ENCODE data around the gene ATG5.
"Not testable (repeated sequence)": the region's sequence is repeated elsewhere in the genome, so short reads cannot be mapped to it uniquely, and the experiment has no call there.

The ATG5 gene

DNA sequence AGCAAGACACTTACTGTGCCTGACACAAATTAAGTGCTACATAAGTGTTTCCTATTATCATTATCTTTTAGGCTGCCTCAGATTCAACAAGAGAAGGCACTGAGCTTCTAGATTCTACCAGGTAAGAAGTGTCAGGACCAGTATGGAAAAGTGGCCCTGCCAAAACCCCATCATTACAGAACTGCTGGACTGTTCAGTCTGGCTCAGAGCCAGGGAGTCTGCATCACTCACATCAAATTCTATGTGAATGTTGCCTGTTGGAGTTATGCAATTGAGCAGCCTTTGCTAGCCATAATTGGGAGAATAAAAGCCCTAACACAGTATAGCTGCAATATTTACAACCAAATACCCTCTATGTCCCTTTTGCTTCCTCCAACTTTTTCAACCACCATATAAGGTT is 70.9 kb downstream of the ATG5 start:
- Histone ChIP-seq H3K4me1 (ENCODE audit: insufficient read depth, low read length) (peaks cover 18% of the 10 kb centered on the region), H3K36me3 (ENCODE audit: insufficient read depth, low read length) (no peaks in the 10 kb centered on the region)

DNA sequence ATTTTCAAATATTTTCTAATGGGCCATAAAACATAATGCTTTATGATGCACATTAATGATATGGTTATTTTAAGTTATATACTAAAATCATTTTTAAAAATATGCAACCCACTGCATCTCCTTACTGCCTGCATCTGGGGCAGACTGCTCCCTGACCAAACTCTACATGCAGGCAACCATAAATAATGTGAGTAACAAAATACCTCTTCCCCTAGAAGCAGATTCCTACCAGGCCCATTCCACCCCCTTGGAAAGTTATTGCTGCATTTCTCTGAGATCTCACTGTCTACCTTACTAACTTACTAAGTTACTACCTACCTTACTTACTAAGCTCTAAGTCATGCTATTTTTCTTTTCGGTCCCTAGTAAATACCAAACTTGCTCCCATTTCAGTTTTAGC is 71.8 kb downstream of the ATG5 start:
- Histone ChIP-seq H3K9me3 (ENCODE audit: low read length) (no peaks in the 10 kb centered on the region), H3K4me3 (ENCODE audit: low read depth in 1 of 2, low read length in 2 of 2) (no peak overlapping the region), H3K36me3 (ENCODE audit: insufficient read depth, low read length) (no peaks in the 10 kb centered on the region), H3K4me1 (ENCODE audit: insufficient read depth, low read length) (peaks cover 18% of the 10 kb centered on the region), H3K9ac (ENCODE audit: low read length) (no peak overlapping the region), H3K27me3 (ENCODE audit: control insufficient read depth in 1 of 2, insufficient read depth in 2 of 2, low read length in 2 of 2) (no peaks in the 10 kb centered on the region), H3K27ac (ENCODE audit: low read depth, low read length) (no peak overlapping the region)

More for the DNA sequence above, 70.9 kb downstream of the ATG5 start:
- Histone ChIP-seq H3K27ac (ENCODE audit: low read depth, low read length) (no peak overlapping the region), H3K9ac (ENCODE audit: low read length) (no peak overlapping the region), H3K27me3 (ENCODE audit: control insufficient read depth in 1 of 2, insufficient read depth in 2 of 2, low read length in 2 of 2) (no peaks in the 10 kb centered on the region), H3K4me3 (ENCODE audit: low read depth in 1 of 2, low read length in 2 of 2) (no peak overlapping the region), H3K9me3 (ENCODE audit: low read length) (no peaks in the 10 kb centered on the region)

DNA sequence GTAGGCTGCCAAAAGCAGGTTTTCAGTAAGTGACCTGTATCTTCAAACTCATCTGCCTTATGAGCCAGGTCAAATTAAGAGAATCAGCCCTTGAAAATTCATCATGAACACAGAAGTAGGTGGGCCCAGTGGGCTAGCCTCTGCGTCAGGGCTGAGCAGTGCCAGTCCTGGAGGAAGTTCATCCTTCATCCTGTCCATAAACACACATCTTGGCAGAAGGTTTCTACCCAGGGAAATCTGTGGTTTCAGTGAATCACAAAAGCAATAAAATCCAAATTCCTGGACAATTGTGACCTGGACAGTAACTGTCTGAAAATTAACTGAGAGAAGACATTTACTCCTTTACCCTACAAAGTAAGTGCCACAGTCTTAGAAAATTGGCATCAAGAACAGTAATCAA is 72.4 kb downstream of the ATG5 start:
- no peak overlapping the region for H3K27ac ChIP-seq (ENCODE audit: low read depth, low read length)
- no peak overlapping the region for H3K9ac ChIP-seq (ENCODE audit: low read length)
- no peaks in the 10 kb centered on the region for H3K36me3 ChIP-seq (ENCODE audit: insufficient read depth, low read length)
- H3K4me1 ChIP-seq (ENCODE audit: insufficient read depth, low read length) = peaks cover 18% of the 10 kb centered on the region
- H3K4me3 ChIP-seq (ENCODE audit: low read depth in 1 of 2, low read length in 2 of 2) = no peak overlapping the region
- no peaks in the 10 kb centered on the region for H3K27me3 ChIP-seq (ENCODE audit: control insufficient read depth in 1 of 2, insufficient read depth in 2 of 2, low read length in 2 of 2)
- H3K9me3 ChIP-seq (ENCODE audit: low read length) = no peaks in the 10 kb centered on the region

DNA sequence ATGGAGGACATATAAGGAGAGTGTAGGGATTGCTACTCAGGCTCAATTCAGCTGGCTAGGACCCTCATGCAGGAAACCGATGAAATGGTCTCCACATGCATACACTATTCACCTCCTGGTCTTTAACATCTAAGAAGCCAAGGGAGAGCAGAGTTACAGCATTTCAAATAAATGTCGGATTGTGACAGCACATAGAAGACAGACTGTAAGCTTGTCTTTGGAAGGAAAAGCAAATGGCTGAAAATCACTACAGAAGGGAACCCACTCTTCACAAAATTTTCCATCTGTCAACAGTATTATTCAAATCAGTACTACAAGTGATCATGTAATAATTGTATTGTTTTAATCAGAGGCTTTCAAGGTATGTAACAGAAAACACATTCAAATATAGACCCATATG is 72.9 kb downstream of the ATG5 start:
- no peak overlapping the region for H3K9ac ChIP-seq (ENCODE audit: low read length)
- H3K9me3 ChIP-seq (ENCODE audit: low read length) = no peaks in the 10 kb centered on the region
- H3K36me3 ChIP-seq (ENCODE audit: insufficient read depth, low read length) = peaks cover 2% of the 10 kb centered on the region
- H3K27ac ChIP-seq (ENCODE audit: low read depth, low read length) = no peak overlapping the region
- peaks cover 18% of the 10 kb centered on the region for H3K4me1 ChIP-seq (ENCODE audit: insufficient read depth, low read length)
- H3K27me3 ChIP-seq (ENCODE audit: control insufficient read depth in 1 of 2, insufficient read depth in 2 of 2, low read length in 2 of 2) = no peaks in the 10 kb centered on the region
- no peak overlapping the region for H3K4me3 ChIP-seq (ENCODE audit: low read depth in 1 of 2, low read length in 2 of 2)

DNA sequence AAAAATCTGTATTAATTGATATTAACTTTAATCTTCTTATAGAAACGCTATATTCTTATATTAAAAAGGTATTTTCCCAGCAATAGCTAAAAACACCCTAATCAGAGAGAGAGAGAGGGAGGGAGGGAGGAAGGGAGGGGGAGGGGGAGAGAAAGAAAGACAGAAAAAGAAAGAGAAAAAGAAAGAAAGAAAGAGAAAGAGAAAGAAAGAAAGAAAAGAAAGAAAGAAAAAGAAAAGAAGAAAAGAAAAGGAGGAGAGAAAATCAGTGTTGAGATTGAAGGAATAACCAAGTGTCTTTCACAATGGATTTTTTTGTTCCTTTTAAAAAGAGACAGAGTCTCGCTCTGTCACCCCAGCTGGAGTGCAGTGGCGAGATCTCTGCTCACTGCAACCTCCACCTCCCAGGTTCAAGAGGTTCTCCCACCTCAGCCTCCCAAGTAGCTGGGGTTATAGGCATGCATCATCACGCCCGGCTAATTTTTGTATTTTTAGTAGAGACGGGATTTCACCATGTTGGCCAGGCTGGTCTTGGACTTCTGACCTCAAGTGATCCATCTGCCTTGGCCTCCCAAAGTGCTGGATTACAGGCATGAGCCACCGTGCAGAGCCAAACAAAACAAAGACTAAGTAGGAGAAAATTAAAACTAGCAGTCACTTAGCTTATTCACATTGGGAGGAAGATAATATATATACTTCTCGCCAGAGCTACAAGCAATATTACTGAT is 73.9 kb downstream of the ATG5 start:
- peaks cover 18% of the 10 kb centered on the region for H3K4me1 ChIP-seq (ENCODE audit: insufficient read depth, low read length)

DNA sequence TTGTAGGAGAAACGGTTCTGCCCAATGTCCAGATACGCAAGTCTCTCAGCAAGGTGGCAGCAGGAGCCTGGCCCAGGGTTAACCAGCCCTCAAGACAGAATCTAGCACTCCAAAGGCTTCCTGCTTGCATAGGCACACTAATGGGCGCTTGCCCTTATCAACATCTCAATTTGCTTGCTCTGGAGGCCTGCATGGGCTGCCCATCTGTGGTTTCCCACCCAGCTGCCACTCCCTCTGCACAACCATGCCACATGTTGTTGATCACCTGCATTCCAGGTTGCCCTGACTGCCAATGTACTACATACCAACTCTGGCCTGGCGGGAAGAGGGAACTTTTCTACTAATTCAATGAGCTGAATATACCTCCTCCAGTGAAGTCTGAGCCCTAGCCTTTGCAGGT is 74.6 kb downstream of the ATG5 start:
- H3K36me3 ChIP-seq (ENCODE audit: insufficient read depth, low read length) = peaks cover 3% of the 10 kb centered on the region
- no peak overlapping the region for H3K4me3 ChIP-seq (ENCODE audit: low read depth in 1 of 2, low read length in 2 of 2)
- H3K9me3 ChIP-seq (ENCODE audit: low read length) = no peaks in the 10 kb centered on the region
- no peaks in the 10 kb centered on the region for H3K27me3 ChIP-seq (ENCODE audit: control insufficient read depth in 1 of 2, insufficient read depth in 2 of 2, low read length in 2 of 2)
- peaks cover 18% of the 10 kb centered on the region for H3K4me1 ChIP-seq (ENCODE audit: insufficient read depth, low read length)
- no peak overlapping the region for H3K9ac ChIP-seq (ENCODE audit: low read length)
- no peak overlapping the region for H3K27ac ChIP-seq (ENCODE audit: low read depth, low read length)

More for the DNA sequence above, 73.9 kb downstream of the ATG5 start:
- not testable (repeated sequence) for H3K4me3 ChIP-seq (ENCODE audit: low read depth in 1 of 2, low read length in 2 of 2); H3K27ac ChIP-seq (ENCODE audit: low read depth, low read length); H3K36me3 ChIP-seq (ENCODE audit: insufficient read depth, low read length); H3K27me3 ChIP-seq (ENCODE audit: control insufficient read depth in 1 of 2, insufficient read depth in 2 of 2, low read length in 2 of 2); H3K9me3 ChIP-seq (ENCODE audit: low read length); H3K9ac ChIP-seq (ENCODE audit: low read length)

DNA sequence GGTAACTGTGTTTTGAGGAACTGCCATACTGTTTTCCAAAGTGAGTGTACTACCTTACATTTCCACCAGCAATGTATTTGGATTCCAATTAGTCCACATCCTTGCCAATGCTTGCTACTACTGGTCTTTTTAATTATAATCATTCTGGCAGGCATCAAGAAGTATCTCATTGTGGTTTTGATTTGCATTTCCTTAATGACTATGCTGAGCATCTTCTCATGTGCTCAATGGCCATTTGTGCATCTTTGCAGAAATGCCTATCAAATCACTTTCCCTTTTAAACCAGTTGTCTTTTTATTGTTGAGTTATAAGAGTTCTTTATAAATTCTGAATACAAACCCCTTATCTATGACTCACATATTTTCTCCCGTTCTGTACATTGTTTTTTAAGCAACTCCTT is 75.9 kb downstream of the ATG5 start:
- H3K4me3 ChIP-seq (ENCODE audit: low read depth in 1 of 2, low read length in 2 of 2) = no peak overlapping the region
- H3K27me3 ChIP-seq (ENCODE audit: control insufficient read depth in 1 of 2, insufficient read depth in 2 of 2, low read length in 2 of 2) = no peaks in the 10 kb centered on the region
- H3K9ac ChIP-seq (ENCODE audit: low read length) = no peak overlapping the region
- H3K27ac ChIP-seq (ENCODE audit: low read depth, low read length) = no peak overlapping the region
- peaks cover 18% of the 10 kb centered on the region for H3K4me1 ChIP-seq (ENCODE audit: insufficient read depth, low read length)
- H3K9me3 ChIP-seq (ENCODE audit: low read length) = no peaks in the 10 kb centered on the region
- peaks cover 3% of the 10 kb centered on the region for H3K36me3 ChIP-seq (ENCODE audit: insufficient read depth, low read length)

DNA sequence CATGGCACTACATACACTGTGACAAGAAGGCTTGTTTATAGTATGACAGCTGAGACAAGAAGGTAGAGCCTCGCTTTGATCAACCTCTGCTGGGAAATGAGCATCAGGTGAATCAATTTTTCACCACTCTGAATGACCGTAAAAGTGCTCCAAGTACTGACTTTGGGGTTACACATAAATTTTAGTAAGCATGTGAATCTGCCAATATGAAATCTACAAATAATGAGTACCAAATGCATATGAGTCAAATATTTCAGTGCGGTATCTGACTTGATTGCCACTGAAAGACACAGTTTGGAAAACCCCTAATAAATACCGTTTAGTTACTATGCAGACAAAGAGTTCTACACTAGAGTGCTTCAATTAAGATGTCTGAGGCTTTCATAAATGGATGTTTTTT is 77.8 kb downstream of the ATG5 start:
- H3K36me3 ChIP-seq (ENCODE audit: insufficient read depth, low read length) = peaks cover 3% of the 10 kb centered on the region
- H3K4me3 ChIP-seq (ENCODE audit: low read depth in 1 of 2, low read length in 2 of 2) = no peak overlapping the region
- no peak overlapping the region for H3K27ac ChIP-seq (ENCODE audit: low read depth, low read length)
- H3K27me3 ChIP-seq (ENCODE audit: control insufficient read depth in 1 of 2, insufficient read depth in 2 of 2, low read length in 2 of 2) = no peaks in the 10 kb centered on the region
- H3K9ac ChIP-seq (ENCODE audit: low read length) = no peak overlapping the region
- peaks cover 3% of the 10 kb centered on the region for H3K4me1 ChIP-seq (ENCODE audit: insufficient read depth, low read length)
- no peaks in the 10 kb centered on the region for H3K9me3 ChIP-seq (ENCODE audit: low read length)

DNA sequence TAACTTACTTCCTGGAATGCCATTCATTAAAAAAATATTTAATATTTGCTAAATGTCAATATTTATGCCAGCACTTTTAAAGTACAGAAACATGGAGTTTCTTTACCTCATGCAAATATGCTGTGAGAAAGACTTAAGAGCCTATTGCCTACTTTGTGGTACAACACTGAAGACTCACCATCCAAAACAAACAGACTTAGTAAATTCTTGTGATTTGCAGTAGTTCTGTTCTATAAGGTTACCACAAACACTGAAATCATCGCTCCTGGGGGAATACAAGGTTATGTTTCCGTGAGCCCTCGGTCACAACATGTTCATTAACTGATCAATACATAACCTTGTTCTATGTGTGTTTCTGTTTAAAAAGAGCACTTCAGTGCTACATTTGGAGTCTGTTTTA is 78.3 kb downstream of the ATG5 start:
- H3K27ac ChIP-seq (ENCODE audit: low read depth, low read length) = no peak overlapping the region
- no peak overlapping the region for H3K4me3 ChIP-seq (ENCODE audit: low read depth in 1 of 2, low read length in 2 of 2)
- no peaks in the 10 kb centered on the region for H3K9me3 ChIP-seq (ENCODE audit: low read length)
- no peaks in the 10 kb centered on the region for H3K4me1 ChIP-seq (ENCODE audit: insufficient read depth, low read length)
- no peak overlapping the region for H3K9ac ChIP-seq (ENCODE audit: low read length)
- H3K27me3 ChIP-seq (ENCODE audit: control insufficient read depth in 1 of 2, insufficient read depth in 2 of 2, low read length in 2 of 2) = no peaks in the 10 kb centered on the region
- peaks cover 3% of the 10 kb centered on the region for H3K36me3 ChIP-seq (ENCODE audit: insufficient read depth, low read length)

DNA sequence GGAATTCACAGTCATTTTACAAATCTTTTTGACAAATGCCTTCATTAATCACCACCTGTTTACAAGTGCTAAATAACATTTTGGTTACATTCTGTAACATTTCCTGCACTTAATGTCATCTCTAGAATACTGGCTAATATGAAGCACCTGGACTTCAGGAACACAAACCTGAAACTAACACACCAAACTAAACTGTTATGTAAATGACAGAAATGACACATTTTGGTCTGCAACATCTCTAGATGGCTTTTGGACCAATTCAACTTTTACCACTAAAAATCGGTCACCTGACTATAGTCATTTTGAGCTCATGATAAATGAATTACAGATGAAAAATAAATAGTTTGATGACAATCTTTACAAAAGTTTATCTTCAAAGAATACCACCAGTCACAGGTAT is 80.6 kb downstream of the ATG5 start:
- Histone ChIP-seq H3K36me3 (ENCODE audit: insufficient read depth, low read length) (peaks cover 3% of the 10 kb centered on the region), H3K9me3 (ENCODE audit: low read length) (no peaks in the 10 kb centered on the region), H3K9ac (ENCODE audit: low read length) (no peak overlapping the region), H3K4me1 (ENCODE audit: insufficient read depth, low read length) (no peaks in the 10 kb centered on the region), H3K27me3 (ENCODE audit: control insufficient read depth in 1 of 2, insufficient read depth in 2 of 2, low read length in 2 of 2) (no peaks in the 10 kb centered on the region), H3K4me3 (ENCODE audit: low read depth in 1 of 2, low read length in 2 of 2) (no peak overlapping the region), H3K27ac (ENCODE audit: low read depth, low read length) (no peak overlapping the region)

DNA sequence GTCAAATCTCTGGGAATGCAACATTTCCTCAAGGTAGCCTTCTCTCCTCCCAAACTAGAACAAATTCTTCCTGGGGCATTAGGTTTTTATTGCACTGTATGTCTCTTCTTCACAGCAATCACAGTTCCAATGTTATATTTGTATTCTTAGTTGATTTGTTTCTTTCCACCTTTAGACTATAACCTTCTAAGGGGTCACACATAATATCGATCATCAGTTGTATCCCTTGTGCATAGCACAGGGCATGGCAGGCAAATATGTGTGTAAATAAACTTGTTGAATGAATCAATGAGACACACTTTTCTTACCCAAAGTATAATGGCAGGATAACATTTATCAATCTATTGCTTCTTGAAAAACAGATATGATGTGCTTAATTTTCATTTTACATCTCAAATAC is 81.0 kb downstream of the ATG5 start:
- H3K9ac ChIP-seq (ENCODE audit: low read length) = no peak overlapping the region
- no peaks in the 10 kb centered on the region for H3K27me3 ChIP-seq (ENCODE audit: control insufficient read depth in 1 of 2, insufficient read depth in 2 of 2, low read length in 2 of 2)

DNA sequence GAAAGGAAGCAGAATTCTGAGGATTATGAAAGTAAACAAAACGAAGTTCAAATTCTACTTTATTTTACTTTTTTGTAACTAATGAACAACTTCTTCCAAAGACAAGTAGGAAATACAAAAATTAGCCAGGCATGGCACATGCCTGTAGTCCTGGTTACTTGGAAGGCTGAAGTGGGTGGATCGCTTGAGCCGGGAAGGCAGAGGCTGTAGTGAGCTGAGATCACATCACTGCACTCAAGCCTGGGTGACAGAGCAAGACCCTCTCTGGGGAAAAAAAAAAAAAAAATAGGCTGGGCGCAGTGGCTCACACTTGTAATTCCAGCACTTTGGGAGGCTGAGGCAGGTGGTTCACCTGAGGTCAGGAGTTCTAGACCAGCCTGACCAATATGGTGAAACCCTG is 82.3 kb downstream of the ATG5 start:
- Histone ChIP-seq H3K4me1 (ENCODE audit: insufficient read depth, low read length) (no peaks in the 10 kb centered on the region), H3K36me3 (ENCODE audit: insufficient read depth, low read length) (peaks cover 3% of the 10 kb centered on the region), H3K27me3 (ENCODE audit: control insufficient read depth in 1 of 2, insufficient read depth in 2 of 2, low read length in 2 of 2) (no peaks in the 10 kb centered on the region), H3K4me3 (ENCODE audit: low read depth in 1 of 2, low read length in 2 of 2) (no peak overlapping the region), H3K9me3 (ENCODE audit: low read length) (no peaks in the 10 kb centered on the region), H3K9ac (ENCODE audit: low read length) (no peak overlapping the region), H3K27ac (ENCODE audit: low read depth, low read length) (no peak overlapping the region)

More for the DNA sequence above, 81.0 kb downstream of the ATG5 start:
- H3K4me3 ChIP-seq (ENCODE audit: low read depth in 1 of 2, low read length in 2 of 2) = no peak overlapping the region
- no peaks in the 10 kb centered on the region for H3K4me1 ChIP-seq (ENCODE audit: insufficient read depth, low read length)
- H3K27ac ChIP-seq (ENCODE audit: low read depth, low read length) = no peak overlapping the region
- H3K36me3 ChIP-seq (ENCODE audit: insufficient read depth, low read length) = peaks cover 3% of the 10 kb centered on the region
- H3K9me3 ChIP-seq (ENCODE audit: low read length) = no peaks in the 10 kb centered on the region
